GM12878 (cell line): ENCODE data around the gene THOC6. TPM values are rescaled to one million over a fixed set of nuclear protein-coding genes. Genes with fewer than 3 reads are reported as not detected.
A peak's percentile ranks its signal among the peaks of the same experiment; 100 is the strongest.

Experiments
- ATAC-seq: fragments of 200-7000 bp; cut with Tn5 transposase; 3 replicates; pipeline ENCODE4 v1.9.1; 2020; ENCODE audit warnings: mild to moderate bottlenecking, moderate library complexity
- BruUV-seq: library from RNA; stranded (reverse); fragments of 400-500 nt; replicated peaks from 2 replicates; lab custom pipeline; 2021; lab: Mats Ljungman, UMichigan
- CTCF ChIA-PET: fragments of 300-600 bp; sonication (Branson Sonifier 250); formaldehyde crosslinking; extraction: SDS; loops from one replicate; lab custom pipeline; 2021; ENCODE audit warnings: inconsistent platforms; lab: Yijun Ruan, JAX
- POLR2A ChIA-PET: fragments of 350-600 bp; formaldehyde crosslinking; extraction: SDS; loops from one replicate; lab custom pipeline; 2021; ENCODE audit warnings: inconsistent platforms; lab: Charles Lee
- RAD21 ChIA-PET: fragments of 300-600 bp; sonication (Branson Sonifier 250); formaldehyde crosslinking; loops from one replicate; lab custom pipeline; 2023; ENCODE audit warnings: antibody characterized with exemption; ENCODE audit not compliant: unreplicated experiment; lab: Charles Lee
- SMC1A ChIA-PET: fragments of 300-600 bp; sonication (Branson Sonifier 250); formaldehyde crosslinking; loops from one replicate; lab custom pipeline; 2023; ENCODE audit not compliant: unreplicated experiment, uncharacterized antibody; lab: Charles Lee
- DNase-seq: peaks from one replicate; pipeline ENCODE4 v3.0.0-alpha.2; 2011; ENCODE audit warnings: low read depth, low spot score
- FAIRE-seq: peaks from 3 replicates; lab custom pipeline; 2011; peaks lifted over from hg19 to GRCh38; lab: Jason Lieb, UNC
- H2AFZ ChIP-seq: 2 replicates; pipeline ENCODE4 v1.6.0; 2011; ENCODE audit warnings: low read depth, low read length, control low read depth; ENCODE audit not compliant: control insufficient read depth
- H3K27ac ChIP-seq: 2 replicates; pipeline ENCODE4 v1.5.1; 2011; ENCODE audit warnings: control low read depth; ENCODE audit not compliant: control insufficient read depth, insufficient read depth
- H3K27me3 ChIP-seq, 2 experiments: replicated peaks in 1 of 2; 2 replicates each; pipeline versions ENCODE4 v1.6.0 to v1.6.1; 2011; ENCODE audit warnings: low read length in 1 of 2; ENCODE audit not compliant: control insufficient read depth in 2 of 2, insufficient read depth in 2 of 2
- H3K36me3 ChIP-seq, 2 experiments: 2 replicates each; pipeline ENCODE4 v1.5.1; 2011; ENCODE audit warnings: low read length in 1 of 2; ENCODE audit not compliant: control insufficient read depth in 2 of 2, insufficient read depth in 2 of 2
- H3K4me1 ChIP-seq: 2 replicates; pipeline ENCODE4 v1.6.1; 2011; ENCODE audit warnings: mild to moderate bottlenecking, low read length, moderate library complexity, mixed read lengths; ENCODE audit not compliant: control insufficient read depth, insufficient read depth
- H3K4me2 ChIP-seq: 2 replicates; pipeline ENCODE4 v1.6.0; 2011; ENCODE audit warnings: control low read depth; ENCODE audit not compliant: control insufficient read depth, insufficient read depth
- H3K4me3 ChIP-seq: fragments of 200-600 bp; sonication (generic); 2 replicates; pipeline ENCODE4 v1.5.1; 2016
- H3K79me2 ChIP-seq: 2 replicates; pipeline ENCODE4 v1.6.0; 2011; ENCODE audit warnings: low read length; ENCODE audit not compliant: control insufficient read depth, insufficient read depth
- H3K9ac ChIP-seq: 2 replicates; pipeline ENCODE4 v1.8.0; 2011; ENCODE audit warnings: low read length, control low read depth, mixed read lengths; ENCODE audit not compliant: control insufficient read depth, insufficient read depth
- H3K9me3 ChIP-seq: replicated peaks from 3 replicates; pipeline ENCODE4 v1.5.1; 2011; ENCODE audit warnings: mild to moderate bottlenecking, low read length; ENCODE audit not compliant: control insufficient read depth, insufficient read depth
- H4K20me1 ChIP-seq: 2 replicates; pipeline ENCODE4 v1.6.0; 2011; ENCODE audit not compliant: control insufficient read depth, insufficient read depth
- HDGF ChIP-seq: fragments of 450-650 bp; IDR thresholded peaks from 2 replicates; pipeline ENCODE4 v1.6.1; 2016; ENCODE audit warnings: antibody characterized with exemption
- NBN ChIP-seq: fragments of 450-650 bp; IDR thresholded peaks from 2 replicates; pipeline ENCODE4 v1.6.1; 2016
- ZNF274 ChIP-seq: IDR thresholded peaks from one replicate; pipeline ENCODE4 v1.8.0; 2011; ENCODE audit not compliant: insufficient read length, insufficient read depth
- WGBS: methylation state at CpG from one replicate; pipeline ENCODE4 v1.1.6; 2016; ENCODE audit warnings: low lambda C conversion rate; ENCODE audit not compliant: insufficient replicate concordance, insufficient coverage; ENCODE audit errors: missing lambda C conversion rate; 5-methylcytosine and 5-hydroxymethylcytosine counted together
- in situ Hi-C: fragments of 300-500 bp; cut with MboI; formaldehyde crosslinking; loops from 9 replicates; pipeline ENCODE4 v1.14.3; 2018; ENCODE audit warnings: mixed read lengths
- intact Hi-C: fragments of 100-400 bp; cut with micrococcal nuclease; formaldehyde crosslinking; loops from one replicate; pipeline ENCODE4 v1.14.2; 2022; ENCODE audit not compliant: unreplicated experiment
- polyA plus RNA-seq, 11 experiments: library from polyadenylated mRNA; depleted of rRNA in 4 of 11; unstranded in 6 of 11; stranded (reverse) in 5 of 11; fragments of >200 nt; fragmentation: Nextera tagmentation in 4 of 11; fragmentation: Illumina TruSeq in 1 of 11; extraction: Ambion mirVana in 4 of 11; extraction: Trizol in 1 of 11; gene quantifications; 1 replicate in 1 of 11; 2 replicates in 10 of 11; pipeline versions ENCODE4 v1.2.1 to v1.2.3, GENCODE V29; 2011 to 2016; ENCODE audit warnings: inconsistent platforms in 2 of 11, missing spikeins in 2 of 11, low read depth in 1 of 11
- total RNA-seq, 4 experiments: library from RNA; depleted of rRNA in 3 of 4; stranded (reverse); fragments of >200 nt in 3 of 4; fragmentation: Illumina TruSeq in 1 of 4; extraction: Trizol in 1 of 4; gene quantifications; 2 replicates each; pipeline versions ENCODE4 v1.2.1 to v1.2.3, GENCODE V29; 2013 to 2021

Gene THOC6
- total and polyA plus RNA-seq, 10 of the 15 experiments (the other 5 are each of a cell fraction or from before 2014, with no cell fraction given): 1.0 to 54.4 (median 27.9) TPM

GRCh38 chr16:3059723-3060242 is 35.9 kb downstream of the THOC6 start:
- DNase-seq: no peak
- intact Hi-C loops (loop anchor here (1.0 to 2.0 kb wide), 3 partner anchors 36 to 107 kb away; no protein-coding TSS in a partner anchor), in situ Hi-C loops (loop anchor here (5.0 kb wide), 2 partner anchors 38 to 68 kb away; partner anchors contain the start of gene ZSCAN10)
- 0 out of 2 replicates have a peak, but pooled peaks have one; percentile 8 for TF ChIP-seq NBN
- no peak for TF ChIP-seq ZNF274
- TF ChIP-seq HDGF: peak; percentile 43; the same call in 1 of the 2 replicates
- WGBS: 67% methylated on average over 7 of the region's 9 CpGs
- POLR2A ChIA-PET: interaction anchor here (0.6 to 1.7 kb wide), 4 partner anchors 17 to 76 kb away, joined by 3 to 12 read pairs (median 4); partner anchors contain the start of genes HCFC1R1 and THOC6
- no peak for FAIRE-seq
- H3K27me3 ChIP-seq: no peaks in the 10 kb centered on the region
- no peak overlapping the region; the same call in 1 of the 2 replicates for H3K9ac ChIP-seq
- no peaks in the 10 kb centered on the region; the same call in 2 of the 3 replicates for H3K9me3 ChIP-seq
- H4K20me1 ChIP-seq: no peaks in the 10 kb centered on the region
- RAD21 ChIA-PET: interaction anchor here (0.6 to 3.0 kb wide), 11 partner anchors 16 to 111 kb away, joined by 3 to 72 read pairs (median 6); partner anchors contain the start of gene TNFRSF12A
- H3K4me3 ChIP-seq: peak overlapping the region; percentile 37; the same call in 1 of the 2 replicates
- H3K79me2 ChIP-seq: no peaks in the 10 kb centered on the region
- no TSS peak for BruUV-seq
- CTCF ChIA-PET: interaction anchor here (0.6 to 9.5 kb wide), 23 partner anchors 10 to 137 kb away, joined by 3 to 174 read pairs (median 8); partner anchors contain the start of genes HCFC1R1 and THOC6
- H2AFZ ChIP-seq: peak overlapping the region; percentile 66
- no peaks in the 10 kb centered on the region for H3K36me3 ChIP-seq
- H3K4me1 ChIP-seq: peaks cover 17% of the 10 kb centered on the region
- ATAC-seq: no peak
- SMC1A ChIA-PET: interaction anchor here (1.1 to 3.9 kb wide), 6 partner anchors 12 to 106 kb away, joined by 3 to 53 read pairs (median 4); no protein-coding TSS in a partner anchor
- peak overlapping the region; percentile 22; the same call in 1 of the 2 replicates for H3K27ac ChIP-seq
- peak overlapping the region; percentile 75 for H3K4me2 ChIP-seq
